Ecto neural progenitor cell (in vitro differentiated cells): ENCODE results near the gene GP2.

ENCODE experiments used
- DNase-seq: peaks from one replicate; pipeline ENCODE4 v3.0.0-alpha.2; 2018; ENCODE audit warnings: low spot score

Gene GP2

DNA sequence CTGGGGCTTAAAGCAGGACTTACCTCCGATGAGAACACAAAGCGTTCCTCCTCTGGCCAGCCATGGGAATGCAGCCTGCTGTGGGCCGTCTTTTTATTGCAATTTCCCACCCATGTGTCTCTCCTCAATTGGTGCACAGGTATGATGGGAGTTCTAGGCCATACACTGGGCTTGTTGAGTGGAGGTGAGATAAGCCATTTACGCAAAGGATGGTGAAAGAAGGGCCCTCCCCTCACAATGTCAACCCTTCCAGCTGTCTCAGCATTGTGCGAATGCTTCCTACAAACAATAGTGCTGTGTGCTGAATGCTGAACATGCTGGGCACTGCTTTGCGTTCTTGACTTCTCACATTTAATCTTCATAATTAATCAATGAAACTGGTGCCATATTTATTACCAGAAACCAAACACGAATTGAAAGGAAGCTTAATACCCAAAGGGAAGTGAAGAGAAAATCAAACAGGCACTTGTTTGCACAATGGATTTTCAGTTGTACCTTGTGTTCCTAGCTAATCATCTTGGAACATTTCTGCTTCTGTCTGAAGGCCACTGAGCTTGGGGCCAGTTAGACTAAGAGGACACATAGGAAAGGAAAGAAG, at the start of gene GP2:
GP2 (minus strand) TSS at position 70 of the 598 bp plus-strand sequence. CDS start 1,082 bp downstream, outside the sequence.
- no peak for DNase-seq

DNA sequence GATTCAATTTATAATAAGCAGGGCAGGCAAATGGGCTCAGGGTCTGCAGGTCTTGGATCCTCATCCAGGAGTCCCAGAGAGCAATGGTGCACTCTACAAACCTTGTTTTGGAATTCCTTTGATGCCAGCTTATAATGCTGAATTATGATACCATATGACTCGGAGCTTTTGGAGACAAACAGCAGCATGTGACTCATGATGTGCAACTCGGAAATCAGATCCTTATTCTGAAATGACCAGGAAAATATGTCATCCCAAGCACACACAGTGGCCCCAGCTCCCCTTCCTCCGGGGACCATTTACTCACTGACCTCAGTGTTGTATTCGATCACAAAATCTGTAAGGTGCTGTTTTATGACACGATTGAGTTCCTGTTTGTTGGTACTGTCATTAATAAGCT, 45.4 kb upstream of the GP2 start:
- DNase-seq, result no peak

DNA sequence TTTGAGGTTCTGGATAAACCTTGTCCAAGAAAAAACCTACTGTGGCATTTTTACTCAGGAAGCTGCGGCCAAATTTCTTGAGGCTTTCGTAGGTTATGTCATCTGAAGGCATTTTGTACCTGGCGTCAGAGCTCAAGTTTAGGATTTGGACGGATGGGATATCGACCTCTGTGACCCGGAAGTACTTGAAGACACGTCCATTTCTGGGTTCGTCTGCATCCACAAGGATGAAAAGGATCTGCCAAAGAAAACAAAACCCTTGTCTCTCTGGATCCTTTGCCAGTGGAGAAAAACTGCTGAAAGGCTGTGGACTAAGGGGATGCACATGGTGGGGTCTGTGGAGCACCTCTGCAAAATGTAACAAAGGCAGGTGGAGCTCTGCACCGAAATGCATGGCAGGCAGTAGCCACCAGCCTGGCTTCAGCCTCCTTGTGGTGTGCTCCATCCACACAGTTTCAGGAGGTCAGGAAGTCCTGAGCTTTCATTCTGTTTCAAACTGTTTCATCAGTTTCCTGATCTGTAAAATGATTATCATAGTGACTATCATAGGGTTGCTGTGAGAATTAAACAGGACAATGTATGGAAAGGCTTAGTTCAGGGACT, 42.2 kb upstream of the GP2 start:
- no peak for DNase-seq

- no peak for DNase-seq
These were observed 36.7 kb upstream of the GP2 start for GRCh38 chr16:20364051-20364450.

- DNase-seq, result no peak
These were observed 35.9 kb upstream of the GP2 start for GRCh38 chr16:20363191-20363590.

- peak; percentile 52 for DNase-seq
These were observed 32.7 kb upstream of the GP2 start for GRCh38 chr16:20359997-20360396.

DNA sequence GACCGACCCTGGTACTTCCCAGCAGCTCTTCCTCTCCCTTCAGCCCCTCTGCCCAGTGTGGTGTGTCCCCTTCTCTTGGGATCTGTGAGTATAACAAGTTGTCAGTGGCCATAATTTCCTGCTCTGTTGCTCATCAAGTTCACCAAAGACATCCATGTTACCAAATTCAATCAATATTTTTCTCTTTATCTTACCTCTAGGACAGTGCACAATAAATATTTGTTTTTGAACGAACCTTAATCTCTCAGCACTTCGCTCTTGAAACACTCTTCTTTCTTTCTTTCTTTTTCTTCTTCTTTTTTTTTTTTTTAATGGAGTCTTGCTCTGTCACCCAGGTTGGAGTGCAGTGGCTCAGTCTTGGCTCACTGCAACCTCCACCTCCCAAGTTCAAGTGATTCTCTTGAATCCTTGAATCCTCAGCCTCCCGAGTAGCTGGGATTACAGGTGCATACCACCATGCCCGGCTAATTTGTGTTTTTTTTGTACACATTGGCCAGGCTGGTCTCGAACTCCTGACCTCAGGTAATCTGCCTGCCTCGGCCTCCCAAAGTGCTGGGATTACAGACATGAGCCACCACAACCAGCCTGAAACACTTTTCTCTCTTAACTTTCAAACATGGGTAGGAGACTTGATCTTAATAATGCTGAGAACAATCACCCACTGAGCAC, 27.9 kb upstream of the GP2 start:
- DNase-seq, result no peak

DNA sequence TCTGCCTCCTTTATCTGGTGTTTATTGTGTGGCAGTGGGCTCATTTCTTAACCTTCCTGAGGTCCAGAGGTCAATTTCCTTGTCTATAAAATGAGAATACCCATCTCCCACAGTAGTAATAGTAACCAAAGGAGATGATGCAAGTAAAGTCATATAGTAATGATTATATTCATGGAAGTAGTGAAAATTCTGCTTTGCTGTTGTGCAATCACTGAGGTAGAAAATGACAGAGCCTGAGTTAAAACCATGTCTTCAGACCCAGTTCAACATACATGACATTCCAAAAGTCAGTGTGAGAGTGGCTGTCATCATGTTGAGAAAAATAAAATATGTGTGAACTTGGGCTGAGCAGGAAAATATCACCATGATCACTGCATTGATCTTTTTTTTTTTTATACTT, 26.1 kb upstream of the GP2 start:
- no peak for DNase-seq

DNA sequence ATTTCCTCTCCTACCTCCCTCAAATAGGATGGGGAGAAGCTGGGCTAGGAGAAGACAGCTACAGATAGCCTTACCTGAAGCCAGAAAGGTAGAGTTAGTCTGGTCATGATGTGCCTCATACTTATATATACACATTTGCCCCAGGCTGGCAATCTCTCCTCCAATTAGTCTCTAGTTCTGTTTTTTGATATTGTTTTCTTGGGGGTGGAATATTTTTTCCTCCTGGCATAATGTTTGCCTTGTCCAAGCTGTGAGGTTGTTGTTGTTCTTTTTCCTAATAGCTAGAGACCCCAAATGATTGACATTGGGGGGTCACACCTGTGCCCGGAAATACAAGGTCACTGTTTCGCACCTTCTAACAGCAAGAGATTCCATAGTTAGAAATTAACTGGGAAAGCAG, 25.3 kb upstream of the GP2 start, which contains the start of gene UMOD:
UMOD (minus strand) TSS at position 101 of the 400 bp plus-strand sequence. CDS start 1,978 bp downstream, outside the sequence.
- DNase-seq, result no peak

- DNase-seq, result no peak
These were observed 22.3 kb upstream of the GP2 start for GRCh38 chr16:20349615-20350014.

DNA sequence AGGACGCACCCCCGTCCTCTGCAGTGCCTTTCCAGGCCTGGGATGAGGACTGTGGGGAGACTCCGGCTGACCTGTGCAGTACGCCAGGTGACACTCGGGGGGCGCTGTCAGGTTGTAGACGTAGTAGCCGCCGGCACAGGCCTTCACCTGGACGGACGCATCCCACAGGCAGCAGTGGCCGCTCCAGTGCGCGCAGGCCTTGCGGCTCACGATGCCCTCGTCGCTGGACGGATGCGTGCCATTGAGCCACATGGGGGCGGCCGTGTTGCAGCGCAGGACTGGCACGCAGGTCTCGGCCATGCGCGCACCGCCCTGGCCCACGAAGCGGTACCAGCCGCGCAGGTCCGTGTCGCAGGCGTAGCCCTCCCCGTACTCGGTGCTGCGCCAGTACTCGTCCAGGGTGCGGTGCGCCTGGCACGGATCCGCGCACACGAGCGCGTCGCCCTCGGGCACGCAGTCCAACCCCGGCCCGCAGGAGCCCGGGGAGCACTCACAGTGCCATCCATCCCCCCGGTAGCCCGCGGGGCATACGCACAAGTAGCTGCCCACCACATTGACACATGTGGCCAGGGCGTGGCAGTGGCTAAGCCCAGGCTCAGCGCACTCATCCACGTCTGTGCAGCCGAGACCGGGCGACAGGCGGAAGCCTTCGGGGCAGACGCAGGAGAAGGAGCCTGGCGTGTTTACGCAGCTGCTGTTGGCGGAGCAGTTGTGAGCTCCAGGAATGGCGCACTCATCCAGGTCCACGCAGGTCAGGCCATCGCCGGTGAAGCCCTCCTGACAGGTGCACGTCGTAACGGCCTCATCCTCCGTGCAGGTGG, 21.3 kb upstream of the GP2 start:
- peak; percentile 49 for DNase-seq

DNA sequence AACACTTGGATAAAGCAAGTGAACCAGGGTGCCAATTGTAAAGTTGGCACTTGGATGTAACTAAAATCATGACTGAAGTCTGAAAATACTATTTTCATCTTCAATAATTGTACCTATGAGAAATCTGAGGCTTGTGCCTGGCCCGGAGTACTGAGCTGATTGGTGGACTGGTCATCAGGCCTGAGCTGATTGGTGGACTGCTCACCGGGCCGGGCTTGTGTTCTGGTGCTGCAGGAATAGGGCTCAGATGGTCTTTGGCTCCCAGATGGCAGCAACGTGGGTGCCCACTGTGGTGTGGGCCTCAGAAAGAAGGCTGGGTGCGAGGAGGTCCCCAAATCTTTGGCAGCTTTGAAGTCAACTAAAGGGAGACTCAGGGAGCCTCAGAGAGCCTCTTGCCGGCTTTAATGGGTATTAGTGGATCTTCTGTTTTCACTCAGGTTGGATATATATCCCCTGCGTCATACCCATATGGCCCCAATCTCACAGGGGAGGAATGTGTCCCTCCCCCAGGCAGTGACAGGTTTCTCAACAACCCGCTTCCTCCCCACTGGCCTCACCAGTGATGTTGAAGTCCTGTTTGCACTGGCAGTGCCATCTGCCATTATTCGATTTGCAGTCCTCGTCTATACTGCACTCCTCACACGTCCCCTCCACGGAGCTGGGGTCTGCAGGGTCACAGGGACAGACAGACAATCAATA, 20.5 kb upstream of the GP2 start:
- DNase-seq, result no peak

GRCh38 chr16:20344611-20345010, 17.3 kb upstream of the GP2 start:
- DNase-seq, result no peak

DNA sequence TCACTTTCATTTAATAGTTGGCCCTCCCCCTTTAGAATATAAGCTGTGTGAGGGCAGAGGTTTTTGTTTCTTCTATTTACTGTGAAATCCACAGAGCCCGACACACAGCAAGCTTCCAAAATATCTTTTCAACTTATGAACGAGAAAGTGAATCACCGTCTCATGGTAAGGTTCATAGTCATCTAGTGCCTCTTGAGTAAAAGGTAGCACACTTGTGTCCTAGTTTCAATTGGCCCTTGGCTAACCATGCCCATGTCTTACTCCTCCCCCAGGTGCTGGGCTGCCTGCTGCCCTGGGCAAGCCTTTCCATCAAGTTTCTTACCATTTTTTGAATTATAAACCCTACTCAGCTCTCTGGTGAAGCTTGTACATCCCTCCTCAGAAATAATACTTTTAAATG, 12.4 kb upstream of the GP2 start:
- DNase-seq, result no peak

- no peak for DNase-seq
These were observed 9.6 kb upstream of the GP2 start for GRCh38 chr16:20336955-20337354.

GRCh38 chr16:20334396-20334795, 7.1 kb upstream of the GP2 start:
- no peak for DNase-seq

DNA sequence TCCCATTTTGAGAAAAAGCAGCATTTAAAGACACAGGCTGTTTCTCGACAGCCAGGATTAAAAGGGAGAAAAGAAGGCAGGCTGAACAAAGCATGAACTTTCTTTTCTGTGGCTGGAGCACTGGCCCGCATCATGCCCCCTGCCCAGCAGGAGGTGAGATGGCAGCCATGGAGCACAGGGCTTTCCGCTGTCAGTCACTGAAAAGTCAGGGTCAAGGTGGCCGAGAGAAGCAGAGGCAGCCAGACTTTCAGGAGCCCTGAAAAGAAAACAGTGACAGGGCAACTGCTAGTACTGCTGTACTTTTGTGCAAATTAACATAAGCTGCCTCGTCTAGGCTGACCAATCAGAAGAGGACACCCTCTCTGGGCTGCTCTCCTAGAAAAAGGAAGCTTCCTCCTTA, 5.8 kb upstream of the GP2 start:
- DNase-seq, result no peak

- DNase-seq, result no peak
These were observed 5.1 kb upstream of the GP2 start for GRCh38 chr16:20332411-20332810.

DNA sequence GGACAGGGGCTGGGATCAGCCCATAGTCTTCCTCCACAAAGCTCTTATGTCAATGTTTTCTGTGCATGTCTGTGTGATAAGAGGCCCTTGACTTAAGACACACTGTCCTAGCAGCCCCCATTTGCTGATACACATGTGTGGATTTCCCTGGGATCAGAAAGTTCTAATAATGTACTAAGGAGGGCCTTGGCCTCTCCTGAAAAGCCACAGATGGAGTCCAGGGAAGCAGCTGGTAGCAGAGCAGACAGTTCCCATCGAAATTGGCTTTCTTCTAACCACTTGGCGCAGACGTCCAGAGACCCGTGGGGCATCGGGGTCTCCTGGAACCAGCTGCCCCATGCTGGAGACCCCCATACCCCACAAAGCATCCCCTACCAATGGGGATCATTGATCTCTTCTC, 4.3 kb upstream of the GP2 start:
- DNase-seq, result no peak

- no peak for DNase-seq
These were observed 2.3 kb upstream of the GP2 start for GRCh38 chr16:20329392-20330138.

DNA sequence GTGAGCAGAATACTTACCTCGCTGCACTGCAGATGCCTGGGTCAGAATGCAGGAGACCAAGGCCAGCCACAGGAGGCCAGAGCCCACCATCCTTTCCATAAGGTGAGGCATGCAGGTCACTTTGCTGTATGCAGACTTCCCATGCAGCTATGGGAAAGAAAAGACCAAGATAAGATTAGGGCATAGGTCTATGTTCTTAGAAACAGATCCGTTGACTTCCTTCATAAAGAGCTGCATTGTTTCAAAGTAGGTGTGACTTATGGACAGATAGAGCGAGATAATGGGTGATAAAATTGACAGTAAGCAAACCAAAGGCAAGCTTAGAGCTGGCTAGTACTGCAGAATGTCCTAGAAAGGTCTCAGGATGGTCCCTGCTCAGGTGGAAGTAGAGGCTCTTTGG, 992 bp downstream of the GP2 start:
- no peak for DNase-seq
